Measurements from ENCODE around the gene HOXD3.

- TF ChIP-seq CTCF (conservative IDR thresholded peaks at IDR 0.05 in 1 of 2, IDR thresholded peaks at IDR 0.05 in 1 of 2; ENCODE audit: low read depth in 1 of 2, low read length in 2 of 2) = no peak
- TF ChIP-seq EZH2 (IDR thresholded peaks at IDR 0.05; ENCODE audit: low read length, missing control alignments) = no peak
These were observed 35.9 kb downstream of the HOXD3 start for GRCh38 chr2:176193048-176193447.

Measured in fibroblast of lung (primary cell).